H9 (cell line): ENCODE measurements around the gene PA2G4. TPM values are rescaled to one million over a fixed set of nuclear protein-coding genes. Genes with fewer than 3 reads are reported as not detected.

ENCODE experiments used
- DNase-seq: peaks from one replicate; pipeline ENCODE4 v3.0.0-alpha.2; 2017
- H2AFZ ChIP-seq: one replicate; pipeline ENCODE4 v1.6.1; 2013; ENCODE audit warnings: mild to moderate bottlenecking, low read length, control low read depth, moderate library complexity
- H2AK5ac ChIP-seq: 2 replicates; pipeline ENCODE4 v1.6.1; 2013; ENCODE audit warnings: low read length, control low read depth, mixed read lengths; ENCODE audit not compliant: insufficient read length
- H2BK120ac ChIP-seq: one replicate; pipeline ENCODE4 v1.6.1; 2013; ENCODE audit warnings: low read depth, mild to moderate bottlenecking, low read length, control low read depth, inconsistent platforms; ENCODE audit not compliant: poor library complexity, severe bottlenecking
- H2BK12ac ChIP-seq: 2 replicates; pipeline ENCODE4 v1.6.1; 2013; ENCODE audit warnings: low read length, control low read depth, mixed read lengths, low read depth; ENCODE audit not compliant: insufficient read length
- H2BK15ac ChIP-seq: 2 replicates; pipeline ENCODE4 v1.6.1; 2013; ENCODE audit warnings: low read depth, low read length, control low read depth
- H2BK20ac ChIP-seq: one replicate; pipeline ENCODE4 v1.6.1; 2013; ENCODE audit warnings: low read depth, mild to moderate bottlenecking, low read length, control low read depth, inconsistent platforms; ENCODE audit not compliant: poor library complexity, severe bottlenecking
- H2BK5ac ChIP-seq: 2 replicates; pipeline ENCODE4 v1.6.1; 2013; ENCODE audit warnings: low read length, control low read depth, mixed read lengths; ENCODE audit not compliant: insufficient read length
- H3K14ac ChIP-seq: 2 replicates; pipeline ENCODE4 v1.6.1; 2013; ENCODE audit warnings: low read length, control low read depth; ENCODE audit not compliant: insufficient read depth
- H3K18ac ChIP-seq: 2 replicates; pipeline ENCODE4 v1.6.1; 2013; ENCODE audit warnings: low read depth, mild to moderate bottlenecking, mixed read lengths, low read length, control low read depth; ENCODE audit not compliant: insufficient read length
- H3K23ac ChIP-seq: 2 replicates; pipeline ENCODE4 v1.6.1; 2013; ENCODE audit warnings: low read length, control low read depth, mixed read lengths, low read depth; ENCODE audit not compliant: insufficient read length
- H3K23me2 ChIP-seq: 2 replicates; pipeline ENCODE4 v1.6.1; 2013; ENCODE audit warnings: low read depth, mild to moderate bottlenecking, mixed read lengths, low read length, control low read depth; ENCODE audit not compliant: insufficient read length, poor library complexity, severe bottlenecking
- H3K27ac ChIP-seq: 2 replicates; pipeline ENCODE4 v1.5.1; 2013; ENCODE audit warnings: low read length, control low read depth, mixed read lengths, low read depth; ENCODE audit not compliant: insufficient read length
- H3K27me3 ChIP-seq: 2 replicates; pipeline ENCODE4 v1.6.1; 2013; ENCODE audit warnings: low read length, control low read depth, inconsistent platforms; ENCODE audit not compliant: insufficient read depth
- H3K4ac ChIP-seq: 2 replicates; pipeline ENCODE4 v1.6.1; 2013; ENCODE audit warnings: low read depth, mild to moderate bottlenecking, control low read depth, inconsistent platforms, low read length, moderate library complexity
- H3K4me1 ChIP-seq: 2 replicates; pipeline ENCODE4 v1.6.1; 2013; ENCODE audit warnings: low read length, control low read depth, inconsistent platforms; ENCODE audit not compliant: insufficient read depth
- H3K4me2 ChIP-seq: 2 replicates; pipeline ENCODE4 v1.6.1; 2013; ENCODE audit warnings: low read length, control low read depth, mixed read lengths; ENCODE audit not compliant: insufficient read length, insufficient read depth
- H3K56ac ChIP-seq: 2 replicates; pipeline ENCODE4 v1.6.1; 2013; ENCODE audit warnings: low read depth, mild to moderate bottlenecking, mixed read lengths, low read length, control low read depth; ENCODE audit not compliant: insufficient read length
- H3K79me1 ChIP-seq: 2 replicates; pipeline ENCODE4 v1.6.1; 2013; ENCODE audit warnings: low read depth, mild to moderate bottlenecking, moderate library complexity, low read length, control low read depth, inconsistent platforms; ENCODE audit not compliant: insufficient read depth, poor library complexity, severe bottlenecking
- H3K79me2 ChIP-seq: 2 replicates; pipeline ENCODE4 v1.6.1; 2013; ENCODE audit warnings: low read length, control low read depth, inconsistent platforms; ENCODE audit not compliant: insufficient read depth
- H3K9ac ChIP-seq: 2 replicates; pipeline ENCODE4 v1.6.1; 2013; ENCODE audit warnings: low read length, control low read depth, mixed read lengths; ENCODE audit not compliant: insufficient read length; ENCODE audit errors: extremely low read depth
- H3K9me3 ChIP-seq: one replicate; pipeline ENCODE4 v1.6.1; 2013; ENCODE audit warnings: low read depth, low read length, inconsistent platforms; ENCODE audit not compliant: control insufficient read depth
- H3T11ph ChIP-seq: one replicate; pipeline ENCODE4 v1.6.1; 2013; ENCODE audit warnings: mild to moderate bottlenecking, low read length, control low read depth, inconsistent platforms
- H4K20me1 ChIP-seq: one replicate; pipeline ENCODE4 v1.6.1; 2013; ENCODE audit not compliant: control insufficient read depth, insufficient read length, insufficient read depth
- H4K5ac ChIP-seq: 2 replicates; pipeline ENCODE4 v1.6.1; 2013; ENCODE audit warnings: low read depth, mild to moderate bottlenecking, mixed read lengths, low read length, control low read depth; ENCODE audit not compliant: insufficient read length
- H4K8ac ChIP-seq: replicated peaks from 2 replicates; pipeline ENCODE4 v1.6.1; 2013; ENCODE audit warnings: low read length, control low read depth, mixed read lengths, low read depth; ENCODE audit not compliant: insufficient read length
- H4K91ac ChIP-seq: 2 replicates; pipeline ENCODE4 v1.6.1; 2013; ENCODE audit warnings: low read depth, mild to moderate bottlenecking, moderate library complexity, mixed read lengths, low read length, control low read depth; ENCODE audit not compliant: insufficient read length
- H3K27ac Mint-ChIP-seq, 3 experiments: 2 replicates in 2 of 3; 3 replicates in 1 of 3; pipeline ENCODE4 v1.8.0; 2020 to 2021; ENCODE audit warnings: mixed read lengths in 3 of 3, mild to moderate bottlenecking in 1 of 3, moderate library complexity in 1 of 3
- H3K27me3 Mint-ChIP-seq: 2 replicates; pipeline ENCODE4 v1.8.0; 2021; ENCODE audit warnings: low read depth, mild to moderate bottlenecking, moderate library complexity, mixed read lengths
- H3K36me3 Mint-ChIP-seq, 3 experiments: 2 replicates in 2 of 3; 3 replicates in 1 of 3; pipeline ENCODE4 v1.8.0; 2020 to 2021; ENCODE audit warnings: low read depth in 3 of 3, mixed read lengths in 3 of 3; ENCODE audit not compliant: insufficient read depth in 1 of 3
- H3K4me1 Mint-ChIP-seq, 2 experiments: 2 replicates each; pipeline ENCODE4 v1.8.0; 2020; ENCODE audit warnings: mixed read lengths in 2 of 2
- H3K4me3 Mint-ChIP-seq, 2 experiments: 2 replicates in 1 of 2; 3 replicates in 1 of 2; pipeline ENCODE4 v1.8.0; 2020 to 2021; ENCODE audit warnings: mild to moderate bottlenecking in 2 of 2, mixed read lengths in 2 of 2, moderate library complexity in 1 of 2
- H3K9me3 Mint-ChIP-seq, 2 experiments: 2 replicates in 1 of 2; 3 replicates in 1 of 2; pipeline ENCODE4 v1.8.0; 2020; ENCODE audit warnings: mild to moderate bottlenecking in 2 of 2, mixed read lengths in 2 of 2, moderate library complexity in 1 of 2
- WGBS: extraction: QIAGEN DNeasy Blood & Tissue Kit; methylation state at CpG from one replicate; pipeline ENCODE4 v1.1.7; 2013; ENCODE audit warnings: missing lambda C conversion rate, low lambda C conversion rate, mixed read lengths; ENCODE audit not compliant: insufficient read length; ENCODE audit errors: extremely low coverage; 5-methylcytosine and 5-hydroxymethylcytosine counted together
- total RNA-seq: library from RNA; stranded (reverse); gene quantifications from 2 replicates; pipeline ENCODE4 v1.2.1, GENCODE V29; 2021
- TF ChIP-seq, protein P1 (sequence below): fragments of 200-600 bp; sonication (generic); conservative IDR thresholded peaks from 3 replicates; pipeline ENCODE4 v1.8.0; 2021; ENCODE audit warnings: antibody characterized with exemption, mild to moderate bottlenecking

The PA2G4 gene
- total RNA-seq, 1 experiment from 2014 or later: 248 TPM

DNA sequence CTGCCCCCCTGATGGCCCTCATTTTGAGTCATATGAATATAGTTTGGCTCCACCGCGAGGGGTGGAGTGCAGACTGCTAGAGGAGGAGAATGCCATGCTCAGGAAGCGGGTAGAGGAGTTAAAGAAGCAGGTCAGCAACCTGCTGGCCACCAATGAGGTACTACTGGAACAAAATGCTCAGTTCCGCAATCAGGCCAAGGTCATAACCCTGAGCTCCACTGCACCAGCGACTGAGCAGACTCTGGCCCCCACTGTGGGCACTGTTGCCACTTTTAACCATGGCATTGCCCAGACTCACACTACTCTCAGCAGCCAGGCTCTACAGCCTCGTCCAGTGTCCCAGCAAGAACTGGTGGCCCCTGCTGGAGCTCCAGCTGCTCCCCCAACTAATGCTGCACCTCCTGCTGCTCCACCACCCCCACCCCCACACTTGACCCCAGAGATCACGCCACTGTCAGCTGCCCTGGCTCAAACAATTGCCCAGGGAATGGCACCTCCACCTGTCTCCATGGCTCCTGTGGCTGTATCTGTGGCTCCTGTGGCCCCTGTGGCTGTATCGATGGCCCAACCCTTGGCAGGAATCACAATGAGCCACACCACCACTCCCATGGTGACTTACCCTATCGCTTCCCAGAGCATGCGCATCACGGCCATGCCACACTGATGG lies 17.0 kb downstream of the PA2G4 start:
- H3K27ac Mint-ChIP-seq: no peak overlapping the region
- DNase-seq: no peak
- TF ChIP-seq, protein P1, sequence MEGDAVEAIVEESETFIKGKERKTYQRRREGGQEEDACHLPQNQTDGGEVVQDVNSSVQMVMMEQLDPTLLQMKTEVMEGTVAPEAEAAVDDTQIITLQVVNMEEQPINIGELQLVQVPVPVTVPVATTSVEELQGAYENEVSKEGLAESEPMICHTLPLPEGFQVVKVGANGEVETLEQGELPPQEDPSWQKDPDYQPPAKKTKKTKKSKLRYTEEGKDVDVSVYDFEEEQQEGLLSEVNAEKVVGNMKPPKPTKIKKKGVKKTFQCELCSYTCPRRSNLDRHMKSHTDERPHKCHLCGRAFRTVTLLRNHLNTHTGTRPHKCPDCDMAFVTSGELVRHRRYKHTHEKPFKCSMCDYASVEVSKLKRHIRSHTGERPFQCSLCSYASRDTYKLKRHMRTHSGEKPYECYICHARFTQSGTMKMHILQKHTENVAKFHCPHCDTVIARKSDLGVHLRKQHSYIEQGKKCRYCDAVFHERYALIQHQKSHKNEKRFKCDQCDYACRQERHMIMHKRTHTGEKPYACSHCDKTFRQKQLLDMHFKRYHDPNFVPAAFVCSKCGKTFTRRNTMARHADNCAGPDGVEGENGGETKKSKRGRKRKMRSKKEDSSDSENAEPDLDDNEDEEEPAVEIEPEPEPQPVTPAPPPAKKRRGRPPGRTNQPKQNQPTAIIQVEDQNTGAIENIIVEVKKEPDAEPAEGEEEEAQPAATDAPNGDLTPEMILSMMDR: no peak
- Histone ChIP-seq H2BK120ac (no peak overlapping the region), H3K18ac (no peak overlapping the region), H2BK12ac (no peak overlapping the region), H3K23me2 (peaks cover 8% of the 10 kb centered on the region), H3K79me2 (peaks cover 3% of the 10 kb centered on the region; the same call in 1 of the 2 replicates), H4K5ac (no peak overlapping the region), H2AK5ac (no peak overlapping the region), H4K20me1 (no peaks in the 10 kb centered on the region), H2BK5ac (no peak overlapping the region), H3K56ac (no peak overlapping the region), H3K4me2 (no peak overlapping the region), H3K27me3 (no peaks in the 10 kb centered on the region), H3K23ac (no peak overlapping the region), H3K9me3 (no peaks in the 10 kb centered on the region), H3K14ac (no peak overlapping the region), H2BK20ac (no peak overlapping the region), H2AFZ (no peak overlapping the region), H3T11ph (no peak overlapping the region), H3K27ac (no peak overlapping the region), H3K79me1 (no peaks in the 10 kb centered on the region), H2BK15ac (no peak overlapping the region), H3K9ac (no peak overlapping the region), H3K4ac (no peak overlapping the region), H4K8ac (no peak overlapping the region), H3K4me1 (no peaks in the 10 kb centered on the region; the same call in 1 of the 2 replicates), H4K91ac (no peak overlapping the region)
- peaks cover 23 to 26% of the 10 kb centered on the region in 2 experiments for H3K4me1 Mint-ChIP-seq
- peaks cover 3 to 7% of the 10 kb centered on the region in 2 experiments; a peak in 2 of 5 replicates for H3K9me3 Mint-ChIP-seq
- peaks cover 2% of the 10 kb centered on the region; the same call in 1 of the 2 replicates for H3K27me3 Mint-ChIP-seq
- peaks cover 27 to 43% (median 37%) of the 10 kb centered on the region in 3 experiments for H3K36me3 Mint-ChIP-seq
- no CpG with 5 or more reads among the region's 11 CpGs for WGBS
- no peak overlapping the region for H3K4me3 Mint-ChIP-seq
